ENCODE results near the gene ATF4. TPM values are rescaled to one million over a fixed set of nuclear protein-coding genes. Genes with fewer than 3 reads are reported as not detected.

ATF4 gene
- total and polyA plus RNA-seq, 2 of the 13 experiments (the other 11 are each of a cell fraction or from before 2014, with no cell fraction given) = 486 to 1,297 TPM

- Histone ChIP-seq H3K9ac (ENCODE audit: insufficient read depth, low read depth, low read length) (no peak overlapping the region), H3K4me1 (ENCODE audit: insufficient read depth, low read length) (peaks cover 19% of the 10 kb centered on the region), H3K27me3 (ENCODE audit: control insufficient read depth in 1 of 2, insufficient read depth in 2 of 2, low read length in 2 of 2) (no peaks in the 10 kb centered on the region), H3K36me3 (replicated peaks in 1 of 2; ENCODE audit: control insufficient read depth in 1 of 2, insufficient read depth in 2 of 2, low read length in 2 of 2) (peaks cover 37 to 65% of the 10 kb centered on the region in 2 experiments), H4K20me1 (ENCODE audit: insufficient read depth, low read length) (peaks cover 23% of the 10 kb centered on the region), H3K9me3 (ENCODE audit: low read length) (no peaks in the 10 kb centered on the region), H3K4me3 (replicated peaks in 1 of 3; ENCODE audit: insufficient read depth in 1 of 3, low read depth in 2 of 3, low read length in 3 of 3) (no peak overlapping the region), H3K27ac (ENCODE audit: extremely low read length, insufficient read depth, low read length) (no peak overlapping the region), H3K79me2 (ENCODE audit: insufficient read depth, low read length) (peaks cover 20% of the 10 kb centered on the region), H3K4me2 (ENCODE audit: low read depth, low read length) (no peak overlapping the region), H2AFZ (ENCODE audit: low read length) (no peak overlapping the region)
- DNase-seq (ENCODE audit: low spot score) (no peak), FAIRE-seq (peak; percentile 59), ATAC-seq (peak; percentile 28)
- intact Hi-C loops (cut with micrococcal nuclease; ENCODE audit: unreplicated experiment) = loop anchor here (1.0 kb wide), 1 partner anchor 18 kb away; no protein-coding TSS in a partner anchor
- ChIA-PET POLR2A (interaction anchor here (0.7 to 2.2 kb wide), 6 partner anchors 8 to 18 kb away, joined by 3 to 24 read pairs (median 6); partner anchors contain the start of gene MIEF1), CTCF (ENCODE audit: low intra/inter-chr PET ratio, low total read pairs) (interaction anchor here (1.7 to 2.9 kb wide), 2 partner anchors 19 to 21 kb away, joined by 11 to 12 read pairs; no protein-coding TSS in a partner anchor)
- WGBS (ENCODE audit: low lambda C conversion rate) = 73% methylated on average over 8 of the region's 8 CpGs
- no TSS peak for BruUV-seq (replicated peaks)
- in situ Hi-C loops (cut with HindIII; ENCODE audit: extremely low pct_ligation_motif_present, low pct_unique_long_range_greater_than_20kb) = no loop called here
- no peak for TF ChIP-seq SYNCRIP (IDR thresholded peaks at IDR 0.05; ENCODE audit: insufficient read depth, low read depth, low read length)
- TF ChIP-seq XRCC5 (optimal IDR thresholded peaks at IDR 0.05; ENCODE audit: low read length) = peak; percentile 59
- TF ChIP-seq, protein P1, sequence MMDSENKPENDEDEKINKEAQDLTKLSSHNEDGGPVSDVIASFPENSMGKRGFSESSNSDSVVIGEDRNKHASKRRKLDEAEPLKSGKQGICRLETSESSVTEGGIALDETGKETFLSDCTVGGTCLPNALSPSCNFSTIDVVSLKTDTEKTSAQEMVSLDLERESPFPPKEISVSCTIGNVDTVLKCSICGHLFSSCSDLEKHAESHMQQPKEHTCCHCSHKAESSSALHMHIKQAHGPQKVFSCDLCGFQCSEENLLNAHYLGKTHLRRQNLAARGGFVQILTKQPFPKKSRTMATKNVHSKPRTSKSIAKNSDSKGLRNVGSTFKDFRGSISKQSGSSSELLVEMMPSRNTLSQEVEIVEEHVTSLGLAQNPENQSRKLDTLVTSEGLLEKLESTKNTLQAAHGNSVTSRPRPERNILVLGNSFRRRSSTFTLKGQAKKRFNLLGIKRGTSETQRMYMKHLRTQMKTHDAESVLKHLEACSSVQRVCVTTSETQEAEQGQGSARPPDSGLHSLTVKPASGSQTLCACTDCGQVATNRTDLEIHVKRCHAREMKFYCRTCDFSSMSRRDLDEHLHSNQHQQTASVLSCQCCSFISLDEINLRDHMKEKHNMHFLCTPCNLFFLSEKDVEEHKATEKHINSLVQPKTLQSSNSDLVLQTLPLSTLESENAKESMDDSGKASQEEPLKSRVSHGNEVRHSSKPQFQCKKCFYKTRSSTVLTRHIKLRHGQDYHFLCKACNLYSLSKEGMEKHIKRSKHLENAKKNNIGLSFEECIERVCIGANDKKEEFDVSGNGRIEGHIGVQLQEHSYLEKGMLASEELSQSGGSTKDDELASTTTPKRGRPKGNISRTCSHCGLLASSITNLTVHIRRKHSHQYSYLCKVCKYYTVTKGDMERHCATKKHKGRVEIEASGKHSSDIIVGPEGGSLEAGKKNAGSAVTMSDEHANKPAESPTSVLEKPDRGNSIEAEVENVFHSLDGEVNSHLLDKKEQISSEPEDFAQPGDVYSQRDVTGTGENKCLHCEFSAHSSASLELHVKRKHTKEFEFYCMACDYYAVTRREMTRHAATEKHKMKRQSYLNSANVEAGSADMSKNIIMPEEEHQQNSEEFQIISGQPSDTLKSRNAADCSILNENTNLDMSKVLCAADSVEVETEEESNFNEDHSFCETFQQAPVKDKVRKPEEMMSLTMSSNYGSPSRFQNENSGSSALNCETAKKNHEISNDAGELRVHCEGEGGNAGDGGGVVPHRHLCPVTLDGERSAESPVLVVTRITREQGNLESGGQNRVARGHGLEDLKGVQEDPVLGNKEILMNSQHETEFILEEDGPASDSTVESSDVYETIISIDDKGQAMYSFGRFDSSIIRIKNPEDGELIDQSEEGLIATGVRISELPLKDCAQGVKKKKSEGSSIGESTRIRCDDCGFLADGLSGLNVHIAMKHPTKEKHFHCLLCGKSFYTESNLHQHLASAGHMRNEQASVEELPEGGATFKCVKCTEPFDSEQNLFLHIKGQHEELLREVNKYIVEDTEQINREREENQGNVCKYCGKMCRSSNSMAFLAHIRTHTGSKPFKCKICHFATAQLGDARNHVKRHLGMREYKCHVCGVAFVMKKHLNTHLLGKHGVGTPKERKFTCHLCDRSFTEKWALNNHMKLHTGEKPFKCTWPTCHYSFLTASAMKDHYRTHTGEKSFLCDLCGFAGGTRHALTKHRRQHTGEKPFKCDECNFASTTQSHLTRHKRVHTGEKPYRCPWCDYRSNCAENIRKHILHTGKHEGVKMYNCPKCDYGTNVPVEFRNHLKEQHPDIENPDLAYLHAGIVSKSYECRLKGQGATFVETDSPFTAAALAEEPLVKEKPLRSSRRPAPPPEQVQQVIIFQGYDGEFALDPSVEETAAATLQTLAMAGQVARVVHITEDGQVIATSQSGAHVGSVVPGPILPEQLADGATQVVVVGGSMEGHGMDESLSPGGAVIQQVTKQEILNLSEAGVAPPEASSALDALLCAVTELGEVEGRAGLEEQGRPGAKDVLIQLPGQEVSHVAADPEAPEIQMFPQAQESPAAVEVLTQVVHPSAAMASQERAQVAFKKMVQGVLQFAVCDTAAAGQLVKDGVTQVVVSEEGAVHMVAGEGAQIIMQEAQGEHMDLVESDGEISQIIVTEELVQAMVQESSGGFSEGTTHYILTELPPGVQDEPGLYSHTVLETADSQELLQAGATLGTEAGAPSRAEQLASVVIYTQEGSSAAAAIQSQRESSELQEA (CRISPR knock-in tag; IDR thresholded peaks at IDR 0.05; ENCODE audit: not compliant biosample characterization) = no peak
- TF ChIP-seq STAG1 (CRISPR knock-in tag; IDR thresholded peaks at IDR 0.05) = peak; percentile 49
- no peak for TF ChIP-seq ZNF605 (CRISPR knock-in tag; IDR thresholded peaks at IDR 0.05)
- TF ChIP-seq, protein P2, sequence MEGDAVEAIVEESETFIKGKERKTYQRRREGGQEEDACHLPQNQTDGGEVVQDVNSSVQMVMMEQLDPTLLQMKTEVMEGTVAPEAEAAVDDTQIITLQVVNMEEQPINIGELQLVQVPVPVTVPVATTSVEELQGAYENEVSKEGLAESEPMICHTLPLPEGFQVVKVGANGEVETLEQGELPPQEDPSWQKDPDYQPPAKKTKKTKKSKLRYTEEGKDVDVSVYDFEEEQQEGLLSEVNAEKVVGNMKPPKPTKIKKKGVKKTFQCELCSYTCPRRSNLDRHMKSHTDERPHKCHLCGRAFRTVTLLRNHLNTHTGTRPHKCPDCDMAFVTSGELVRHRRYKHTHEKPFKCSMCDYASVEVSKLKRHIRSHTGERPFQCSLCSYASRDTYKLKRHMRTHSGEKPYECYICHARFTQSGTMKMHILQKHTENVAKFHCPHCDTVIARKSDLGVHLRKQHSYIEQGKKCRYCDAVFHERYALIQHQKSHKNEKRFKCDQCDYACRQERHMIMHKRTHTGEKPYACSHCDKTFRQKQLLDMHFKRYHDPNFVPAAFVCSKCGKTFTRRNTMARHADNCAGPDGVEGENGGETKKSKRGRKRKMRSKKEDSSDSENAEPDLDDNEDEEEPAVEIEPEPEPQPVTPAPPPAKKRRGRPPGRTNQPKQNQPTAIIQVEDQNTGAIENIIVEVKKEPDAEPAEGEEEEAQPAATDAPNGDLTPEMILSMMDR (CRISPR knock-in tag; IDR thresholded peaks at IDR 0.05) = peak; percentile 68
- no peak for TF ChIP-seq HHEX (CRISPR knock-in tag; IDR thresholded peaks at IDR 0.05)
- TF ChIP-seq, protein P3, sequence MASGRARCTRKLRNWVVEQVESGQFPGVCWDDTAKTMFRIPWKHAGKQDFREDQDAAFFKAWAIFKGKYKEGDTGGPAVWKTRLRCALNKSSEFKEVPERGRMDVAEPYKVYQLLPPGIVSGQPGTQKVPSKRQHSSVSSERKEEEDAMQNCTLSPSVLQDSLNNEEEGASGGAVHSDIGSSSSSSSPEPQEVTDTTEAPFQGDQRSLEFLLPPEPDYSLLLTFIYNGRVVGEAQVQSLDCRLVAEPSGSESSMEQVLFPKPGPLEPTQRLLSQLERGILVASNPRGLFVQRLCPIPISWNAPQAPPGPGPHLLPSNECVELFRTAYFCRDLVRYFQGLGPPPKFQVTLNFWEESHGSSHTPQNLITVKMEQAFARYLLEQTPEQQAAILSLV (CRISPR knock-in tag; IDR thresholded peaks at IDR 0.05; ENCODE audit: borderline replicate concordance) = no peak
- TF ChIP-seq SP1 (IDR thresholded peaks at IDR 0.05) = no peak
- TF ChIP-seq SP1 (CRISPR knock-in tag; IDR thresholded peaks at IDR 0.05) = no peak
- no peak for TF ChIP-seq CREBL2 (CRISPR knock-in tag; IDR thresholded peaks at IDR 0.05; ENCODE audit: borderline replicate concordance)
- no peak for TF ChIP-seq ZNF570 (CRISPR knock-in tag; IDR thresholded peaks at IDR 0.05; ENCODE audit: borderline replicate concordance)
- TF ChIP-seq ZNF101 (CRISPR knock-in tag; IDR thresholded peaks at IDR 0.05; ENCODE audit: borderline replicate concordance, low read depth) = no peak
Observed at GRCh38 chr22:39514373-39514973, 5.9 kb upstream of the ATF4 start.

Measured in HepG2 (cell line).